ENCODE data around the gene HBS1L.

DNA sequence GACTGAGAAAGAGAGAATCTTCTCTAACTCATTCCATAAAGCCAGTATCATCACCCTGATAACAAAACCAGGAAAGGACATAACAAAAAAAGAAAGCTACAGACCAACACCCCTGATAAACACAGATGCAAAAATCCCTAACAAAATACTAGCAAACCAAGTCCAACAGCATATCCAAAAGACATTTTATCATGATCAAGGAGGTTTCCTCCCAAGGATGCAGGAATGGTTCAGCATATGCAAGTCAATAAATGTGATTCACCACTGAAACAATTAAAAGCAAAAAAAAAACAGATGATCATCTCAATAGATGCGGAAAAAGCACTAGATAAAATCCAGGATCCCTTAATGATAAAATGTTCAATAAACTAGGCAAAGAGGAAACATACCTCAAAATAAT lies 80.3 kb downstream of the HBS1L start:
- TF ChIP-seq, protein P1, sequence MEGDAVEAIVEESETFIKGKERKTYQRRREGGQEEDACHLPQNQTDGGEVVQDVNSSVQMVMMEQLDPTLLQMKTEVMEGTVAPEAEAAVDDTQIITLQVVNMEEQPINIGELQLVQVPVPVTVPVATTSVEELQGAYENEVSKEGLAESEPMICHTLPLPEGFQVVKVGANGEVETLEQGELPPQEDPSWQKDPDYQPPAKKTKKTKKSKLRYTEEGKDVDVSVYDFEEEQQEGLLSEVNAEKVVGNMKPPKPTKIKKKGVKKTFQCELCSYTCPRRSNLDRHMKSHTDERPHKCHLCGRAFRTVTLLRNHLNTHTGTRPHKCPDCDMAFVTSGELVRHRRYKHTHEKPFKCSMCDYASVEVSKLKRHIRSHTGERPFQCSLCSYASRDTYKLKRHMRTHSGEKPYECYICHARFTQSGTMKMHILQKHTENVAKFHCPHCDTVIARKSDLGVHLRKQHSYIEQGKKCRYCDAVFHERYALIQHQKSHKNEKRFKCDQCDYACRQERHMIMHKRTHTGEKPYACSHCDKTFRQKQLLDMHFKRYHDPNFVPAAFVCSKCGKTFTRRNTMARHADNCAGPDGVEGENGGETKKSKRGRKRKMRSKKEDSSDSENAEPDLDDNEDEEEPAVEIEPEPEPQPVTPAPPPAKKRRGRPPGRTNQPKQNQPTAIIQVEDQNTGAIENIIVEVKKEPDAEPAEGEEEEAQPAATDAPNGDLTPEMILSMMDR (conservative IDR thresholded peaks at IDR 0.05 in 1 of 2, IDR thresholded peaks at IDR 0.05 in 1 of 2; ENCODE audit: extremely low read depth in 1 of 2, insufficient read depth in 1 of 2, low read depth in 1 of 2, low read length in 2 of 2) = no peak
- no peak for TF ChIP-seq EZH2 (IDR thresholded peaks at IDR 0.05; ENCODE audit: borderline replicate concordance, low read length)
